Measurements from ENCODE around the gene ADAMTS6. TPM values are rescaled to one million over a fixed set of nuclear protein-coding genes. Genes with fewer than 3 reads are reported as not detected.

Gene ADAMTS6
- total RNA-seq, 1 experiment from 2014 or later: 1.2 TPM

- no peak for TF ChIP-seq CTCF (IDR thresholded peaks at IDR 0.05; ENCODE audit: unreplicated experiment)
- H3K27me3 Mint-ChIP-seq (ENCODE audit: unreplicated experiment): no peaks in the 10 kb centered on the region
- H3K9me3 Mint-ChIP-seq (ENCODE audit: low read depth, unreplicated experiment): no peaks in the 10 kb centered on the region
- no peak for DNase-seq
- CTCF ChIA-PET: no interaction called here
- no TSS peak for BruUV-seq (replicated peaks)
- H3K36me3 Mint-ChIP-seq (ENCODE audit: insufficient read depth, unreplicated experiment): no peaks in the 10 kb centered on the region
- intact Hi-C loops (cut with micrococcal nuclease; ENCODE audit: unreplicated experiment): no loop called here
- H3K4me3 Mint-ChIP-seq (ENCODE audit: low read depth, unreplicated experiment): no peak overlapping the region
- no peak overlapping the region for H3K27ac Mint-ChIP-seq (ENCODE audit: unreplicated experiment)
- H3K4me1 Mint-ChIP-seq (ENCODE audit: low read depth, unreplicated experiment): no peaks in the 10 kb centered on the region
These were observed 354.4 kb downstream of the ADAMTS6 start for GRCh38 chr5:65127161-65127901.

- no peak for DNase-seq
- H3K36me3 Mint-ChIP-seq (ENCODE audit: insufficient read depth, unreplicated experiment): no peaks in the 10 kb centered on the region
- no peak overlapping the region for H3K27ac Mint-ChIP-seq (ENCODE audit: unreplicated experiment)
- H3K4me1 Mint-ChIP-seq (ENCODE audit: low read depth, unreplicated experiment): no peaks in the 10 kb centered on the region
- no peaks in the 10 kb centered on the region for H3K27me3 Mint-ChIP-seq (ENCODE audit: unreplicated experiment)
- BruUV-seq (replicated peaks): no TSS peak
- H3K4me3 Mint-ChIP-seq (ENCODE audit: low read depth, unreplicated experiment): no peak overlapping the region
- no peaks in the 10 kb centered on the region for H3K9me3 Mint-ChIP-seq (ENCODE audit: low read depth, unreplicated experiment)
- CTCF ChIA-PET: interaction anchor here (0.6 kb wide), 1 partner anchor 329 kb away, joined by 4 read pairs; no protein-coding TSS in a partner anchor
- intact Hi-C loops (cut with micrococcal nuclease; ENCODE audit: unreplicated experiment): no loop called here
- TF ChIP-seq CTCF (IDR thresholded peaks at IDR 0.05; ENCODE audit: unreplicated experiment): no peak
These were observed 355.1 kb downstream of the ADAMTS6 start for GRCh38 chr5:65126542-65127069.

GRCh38 chr5:65125591-65126541 is 355.9 kb downstream of the ADAMTS6 start:
- BruUV-seq (replicated peaks): no TSS peak
- no peak for DNase-seq
- Mint-ChIP-seq H3K9me3 (ENCODE audit: low read depth, unreplicated experiment) (no peaks in the 10 kb centered on the region), H3K4me3 (ENCODE audit: low read depth, unreplicated experiment) (no peak overlapping the region), H3K27me3 (ENCODE audit: unreplicated experiment) (no peaks in the 10 kb centered on the region), H3K27ac (ENCODE audit: unreplicated experiment) (no peak overlapping the region), H3K4me1 (ENCODE audit: low read depth, unreplicated experiment) (no peaks in the 10 kb centered on the region), H3K36me3 (ENCODE audit: insufficient read depth, unreplicated experiment) (no peaks in the 10 kb centered on the region)
- intact Hi-C loops (cut with micrococcal nuclease; ENCODE audit: unreplicated experiment): no loop called here
- CTCF ChIA-PET: interaction anchor here (0.6 to 0.9 kb wide), 2 partner anchors 11 to 329 kb away, joined by 3 to 4 read pairs; no protein-coding TSS in a partner anchor
- TF ChIP-seq CTCF (IDR thresholded peaks at IDR 0.05; ENCODE audit: unreplicated experiment): no peak

GRCh38 chr5:65121880-65122436 is 359.8 kb downstream of the ADAMTS6 start:
- CTCF ChIA-PET: no interaction called here
- Mint-ChIP-seq H3K27me3 (ENCODE audit: unreplicated experiment) (no peaks in the 10 kb centered on the region), H3K9me3 (ENCODE audit: low read depth, unreplicated experiment) (peaks cover 4% of the 10 kb centered on the region), H3K36me3 (ENCODE audit: insufficient read depth, unreplicated experiment) (no peaks in the 10 kb centered on the region), H3K4me3 (ENCODE audit: low read depth, unreplicated experiment) (no peak overlapping the region), H3K27ac (ENCODE audit: unreplicated experiment) (no peak overlapping the region), H3K4me1 (ENCODE audit: low read depth, unreplicated experiment) (no peaks in the 10 kb centered on the region)
- intact Hi-C loops (cut with micrococcal nuclease; ENCODE audit: unreplicated experiment): no loop called here
- TF ChIP-seq CTCF (IDR thresholded peaks at IDR 0.05; ENCODE audit: unreplicated experiment): no peak
- no peak for DNase-seq
- no TSS peak for BruUV-seq (replicated peaks)

All from Calu3 (cell line).